Activated B cell treated with CpG ODN at 0.5 μM for 24 hours (primary cell): ENCODE data around the gene ENOX1. TPM values are rescaled to one million over a fixed set of nuclear protein-coding genes. Genes with fewer than 3 reads are reported as not detected.
"Not testable (repeated sequence)": the region's sequence is repeated elsewhere in the genome, so short reads cannot be mapped to it uniquely, and the experiment has no call there.

ENCODE experiments used
- ATAC-seq: fragments of 200-7000 bp; cut with Tn5 transposase; one replicate; pipeline ENCODE4 v1.10.0; 2021; ENCODE audit warnings: low read depth, mild to moderate bottlenecking, moderate library complexity
- CTCF ChIA-PET: fragments of 350-600 bp; sonication (Branson Sonifier 250); formaldehyde crosslinking; loops from one replicate; lab custom pipeline; 2021; ENCODE audit warnings: antibody characterized with exemption; lab: Charles Lee
- POLR2A ChIA-PET: fragments of 350-600 bp; sonication (Branson Sonifier 250); formaldehyde crosslinking; loops from one replicate; lab custom pipeline; 2021; ENCODE audit warnings: antibody characterized with exemption; lab: Charles Lee
- DNase-seq: peaks from one replicate; pipeline ENCODE4 v3.0.0; 2022
- H3K27ac Mint-ChIP-seq: one replicate; pipeline ENCODE4 v1.8.0; 2020; ENCODE audit warnings: mixed read lengths
- H3K27me3 Mint-ChIP-seq: one replicate; pipeline ENCODE4 v1.8.0; 2021; ENCODE audit warnings: mixed read lengths
- H3K36me3 Mint-ChIP-seq: one replicate; pipeline ENCODE4 v1.8.0; 2021; ENCODE audit warnings: low read depth, mixed read lengths
- H3K4me1 Mint-ChIP-seq: one replicate; pipeline ENCODE4 v1.8.0; 2021; ENCODE audit warnings: mixed read lengths
- H3K4me3 Mint-ChIP-seq: one replicate; pipeline ENCODE4 v1.8.0; 2020; ENCODE audit warnings: mild to moderate bottlenecking, mixed read lengths
- H3K9me3 Mint-ChIP-seq: one replicate; pipeline ENCODE4 v1.8.0; 2020; ENCODE audit warnings: mixed read lengths
- CTCF ChIP-seq: fragments of 200-600 bp; IDR thresholded peaks from one replicate; pipeline ENCODE4 v1.8.0; 2022; ENCODE audit warnings: antibody characterized with exemption, mild to moderate bottlenecking
- intact Hi-C: fragments of 100-400 bp; cut with micrococcal nuclease; formaldehyde crosslinking; loops from one replicate; pipeline ENCODE4 v1.15.1; 2024
- total RNA-seq: library from RNA; stranded (reverse); gene quantifications from 2 replicates; pipeline ENCODE4 v1.2.3, GENCODE V29; 2022

Gene ENOX1
- total RNA-seq, 1 donor from 2014 or later: not detected

DNA sequence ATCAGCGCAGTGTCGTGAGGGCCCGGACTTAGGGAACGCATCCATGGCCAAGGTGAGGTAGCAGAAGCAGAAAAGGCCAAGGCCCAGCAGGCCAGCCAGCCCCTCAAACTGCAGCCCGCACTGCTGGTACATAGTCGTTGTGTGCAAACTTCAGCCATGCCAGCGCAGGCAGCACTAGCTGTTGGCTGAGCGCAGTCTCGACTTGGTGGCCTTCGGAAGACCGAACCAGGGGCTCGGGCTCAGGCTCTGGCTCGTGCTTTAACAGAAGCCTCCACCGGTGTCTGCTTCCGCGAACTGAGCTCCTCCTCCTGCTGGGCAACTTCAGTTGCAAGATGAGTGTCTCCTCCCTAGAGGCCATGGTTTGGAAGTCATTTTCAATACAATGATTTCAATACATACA is 605.9 kb downstream of the ENOX1 start:
- Mint-ChIP-seq H3K27ac (no peak overlapping the region), H3K9me3 (no peaks in the 10 kb centered on the region), H3K4me1 (no peaks in the 10 kb centered on the region), H3K27me3 (peaks cover 3% of the 10 kb centered on the region), H3K36me3 (no peaks in the 10 kb centered on the region), H3K4me3 (no peak overlapping the region)
- intact Hi-C loops: no loop called here
- ATAC-seq (no peak), DNase-seq (no peak)
- ChIA-PET POLR2A (no interaction called here), CTCF (no interaction called here)
- TF ChIP-seq CTCF: no peak

- peaks cover 3% of the 10 kb centered on the region for H3K27me3 Mint-ChIP-seq
- intact Hi-C loops: no loop called here
- DNase-seq (no peak), ATAC-seq (no peak)
- H3K4me1 Mint-ChIP-seq: no peaks in the 10 kb centered on the region
- no peak for TF ChIP-seq CTCF
- H3K27ac Mint-ChIP-seq: no peak overlapping the region
- no peaks in the 10 kb centered on the region for H3K9me3 Mint-ChIP-seq
- ChIA-PET CTCF (no interaction called here), POLR2A (no interaction called here)
- H3K4me3 Mint-ChIP-seq: no peak overlapping the region
- no peaks in the 10 kb centered on the region for H3K36me3 Mint-ChIP-seq
Measured at GRCh38 chr13:43180036-43180660, 606.6 kb downstream of the ENOX1 start.

DNA sequence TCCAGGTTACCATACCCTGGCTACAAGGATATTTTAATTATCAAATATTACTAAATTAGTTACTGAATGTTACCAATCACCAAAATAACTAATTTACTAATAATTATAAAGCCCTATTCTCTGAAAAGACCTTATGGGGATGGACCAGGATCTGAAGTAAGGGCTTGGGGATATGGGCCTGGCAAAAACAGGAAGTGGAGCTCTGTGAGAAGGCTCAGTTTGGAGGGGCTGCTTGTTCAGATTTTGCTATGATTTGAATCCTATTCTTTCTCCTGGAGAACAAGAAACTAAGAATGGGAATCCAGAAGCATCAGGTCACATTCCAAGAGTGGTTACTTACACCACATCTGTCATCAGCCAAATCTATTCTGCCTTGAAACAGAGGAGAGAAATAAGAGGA is 615.3 kb downstream of the ENOX1 start:
- intact Hi-C loops: no loop called here
- Mint-ChIP-seq H3K36me3 (no peaks in the 10 kb centered on the region), H3K27ac (no peak overlapping the region), H3K27me3 (peaks cover 3% of the 10 kb centered on the region), H3K4me1 (no peaks in the 10 kb centered on the region), H3K9me3 (no peaks in the 10 kb centered on the region), H3K4me3 (no peak overlapping the region)
- POLR2A ChIA-PET: no interaction called here
- CTCF ChIA-PET: no interaction called here
- ATAC-seq: no peak
- no peak for DNase-seq
- TF ChIP-seq CTCF: no peak

- ATAC-seq: no peak
- H3K4me3 Mint-ChIP-seq: no peak overlapping the region
- H3K27me3 Mint-ChIP-seq: peaks cover 3% of the 10 kb centered on the region
- no peak for DNase-seq
- no peaks in the 10 kb centered on the region for H3K36me3 Mint-ChIP-seq
- CTCF ChIA-PET: no interaction called here
- no peak for TF ChIP-seq CTCF
- POLR2A ChIA-PET: no interaction called here
- H3K27ac Mint-ChIP-seq: no peak overlapping the region
- peaks cover 2% of the 10 kb centered on the region for H3K9me3 Mint-ChIP-seq
- intact Hi-C loops: no loop called here
- H3K4me1 Mint-ChIP-seq: no peaks in the 10 kb centered on the region
Measured at GRCh38 chr13:43170506-43170905, 616.3 kb downstream of the ENOX1 start.

- H3K4me1 Mint-ChIP-seq, ATAC-seq, DNase-seq, H3K9me3 Mint-ChIP-seq, POLR2A ChIA-PET, H3K27ac Mint-ChIP-seq, intact Hi-C loops, H3K4me3 Mint-ChIP-seq, H3K27me3 Mint-ChIP-seq, CTCF ChIA-PET, H3K36me3 Mint-ChIP-seq: not testable (repeated sequence)
Measured at GRCh38 chr13:43168434-43168833, 618.3 kb downstream of the ENOX1 start.

GRCh38 chr13:43167731-43168130 is 619.0 kb downstream of the ENOX1 start:
- Mint-ChIP-seq H3K27me3 (peaks cover 3% of the 10 kb centered on the region), H3K4me3 (no peak overlapping the region), H3K36me3 (peaks cover 2% of the 10 kb centered on the region), H3K9me3 (peaks cover 5% of the 10 kb centered on the region), H3K27ac (no peak overlapping the region), H3K4me1 (no peaks in the 10 kb centered on the region)
- CTCF ChIA-PET: no interaction called here
- ATAC-seq (no peak), DNase-seq (no peak)
- no peak for TF ChIP-seq CTCF
- intact Hi-C loops: no loop called here
- POLR2A ChIA-PET: no interaction called here
